Measurements from ENCODE around the gene TPRG1.

The TPRG1 gene, protein sequence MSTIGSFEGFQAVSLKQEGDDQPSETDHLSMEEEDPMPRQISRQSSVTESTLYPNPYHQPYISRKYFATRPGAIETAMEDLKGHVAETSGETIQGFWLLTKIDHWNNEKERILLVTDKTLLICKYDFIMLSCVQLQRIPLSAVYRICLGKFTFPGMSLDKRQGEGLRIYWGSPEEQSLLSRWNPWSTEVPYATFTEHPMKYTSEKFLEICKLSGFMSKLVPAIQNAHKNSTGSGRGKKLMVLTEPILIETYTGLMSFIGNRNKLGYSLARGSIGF

GRCh38 chr3:189171707-189172106 is at the start of gene TPRG1:
Gene TPRG1, plus strand, starts transcription at chr3:189171971. Its CDS starts 35,414 bp downstream, at chr3:189207385.
- in situ Hi-C loops (cut with MboI; ENCODE audit: low sequenced_read_pairs) = loop anchor here (25.0 kb wide), 1 partner anchor 1434 kb away; the partner anchor contains the start of gene BCL6
- Histone ChIP-seq H3K9me3 (no peaks in the 10 kb centered on the region), H3K36me3 (replicated peaks) (no peaks in the 10 kb centered on the region), H3K27me3 (ENCODE audit: low read depth) (no peaks in the 10 kb centered on the region), H3K4me3 (no peak within 1 kb of the TSS), H3K4me1 (no peaks in the 10 kb centered on the region)
- DNase-seq (ENCODE audit: low spot score in 2 of 2) = no peak

- H3K4me3 ChIP-seq = no peak overlapping the region
- in situ Hi-C loops (cut with MboI; ENCODE audit: low sequenced_read_pairs) = no loop called here
- no peaks in the 10 kb centered on the region; the same call in 1 of the 2 replicates for H3K27me3 ChIP-seq (ENCODE audit: low read depth)
- H3K4me1 ChIP-seq = no peaks in the 10 kb centered on the region
- DNase-seq (ENCODE audit: low spot score in 2 of 2) = no peak
- no peaks in the 10 kb centered on the region for H3K36me3 ChIP-seq (replicated peaks)
- no peaks in the 10 kb centered on the region for H3K9me3 ChIP-seq
Measured at GRCh38 chr3:189122110-189122509, 49.7 kb upstream of the TPRG1 start.

- no peak for DNase-seq (ENCODE audit: low spot score in 2 of 2)
- H3K4me1 ChIP-seq = no peaks in the 10 kb centered on the region
- in situ Hi-C loops (cut with MboI; ENCODE audit: low sequenced_read_pairs) = no loop called here
- H3K27me3 ChIP-seq (ENCODE audit: low read depth) = no peaks in the 10 kb centered on the region; the same call in 1 of the 2 replicates
- no peaks in the 10 kb centered on the region for H3K9me3 ChIP-seq
- no peak overlapping the region for H3K4me3 ChIP-seq
- no peaks in the 10 kb centered on the region for H3K36me3 ChIP-seq (replicated peaks)
Measured at GRCh38 chr3:189122526-189123205, 49.1 kb upstream of the TPRG1 start.

DNA sequence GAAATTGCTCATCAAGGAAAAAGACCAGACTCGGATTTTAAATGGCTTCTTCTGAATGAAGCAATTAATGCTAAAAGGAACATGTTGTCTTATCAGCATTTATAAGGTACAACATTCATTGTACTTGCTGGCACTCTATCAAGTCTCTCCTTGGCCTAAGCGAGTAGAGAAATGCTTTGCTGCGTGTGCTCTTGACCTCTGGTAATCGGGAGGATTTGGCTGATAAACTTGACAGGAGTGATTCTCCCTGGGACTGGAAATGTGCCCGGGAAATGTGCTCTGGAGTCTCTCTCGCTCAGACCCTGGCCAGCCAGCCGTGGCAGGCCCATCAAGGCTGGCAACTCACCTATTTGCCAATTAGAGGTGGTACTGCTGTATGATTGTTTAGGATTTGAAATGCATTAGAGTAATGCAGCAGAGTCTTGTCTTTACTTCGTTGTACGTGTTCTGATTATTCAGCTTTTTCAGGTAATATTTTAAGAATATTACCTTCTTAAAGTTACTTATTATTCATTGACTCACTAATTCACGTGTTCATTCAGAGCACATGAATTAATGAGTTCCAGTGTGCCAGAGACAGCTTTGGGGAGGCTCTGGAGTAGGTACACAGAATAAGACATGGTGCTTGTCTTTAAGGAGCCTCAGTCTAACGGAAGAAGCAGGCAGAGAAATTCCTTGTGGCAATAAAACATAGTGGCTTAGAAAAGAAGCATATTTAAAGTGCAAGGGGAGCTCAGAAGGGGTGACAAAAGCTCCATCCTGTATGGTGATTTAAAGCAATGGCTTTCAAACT is 48.0 kb upstream of the TPRG1 start:
- in situ Hi-C loops (cut with MboI; ENCODE audit: low sequenced_read_pairs) = no loop called here
- Histone ChIP-seq H3K36me3 (replicated peaks) (no peaks in the 10 kb centered on the region), H3K9me3 (no peaks in the 10 kb centered on the region), H3K4me3 (no peak overlapping the region), H3K4me1 (no peaks in the 10 kb centered on the region), H3K27me3 (ENCODE audit: low read depth) (no peaks in the 10 kb centered on the region; the same call in 1 of the 2 replicates)
- no peak for DNase-seq (ENCODE audit: low spot score in 2 of 2)

DNA sequence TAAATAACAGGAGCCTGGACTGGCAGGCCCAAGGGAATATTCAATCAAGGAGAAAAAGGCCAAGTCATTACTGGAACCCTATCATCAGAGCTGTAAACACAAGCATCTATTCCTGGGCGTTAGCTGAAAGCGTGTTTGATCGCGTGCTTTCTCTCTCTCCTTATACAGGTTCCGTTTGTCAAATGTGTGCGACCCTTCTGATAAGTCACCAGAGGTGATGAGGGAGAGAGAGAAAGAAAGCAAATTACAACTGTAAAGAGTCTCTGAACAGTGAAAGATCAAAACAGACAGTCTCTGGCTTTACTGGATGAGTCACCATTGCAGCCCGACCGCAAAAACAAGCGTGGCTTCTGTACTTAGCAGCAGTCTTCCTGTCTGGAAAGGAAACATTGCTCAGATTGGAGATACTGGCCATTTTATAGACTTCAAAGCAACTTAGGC is 39.5 kb upstream of the TPRG1 start:
- no peaks in the 10 kb centered on the region for H3K4me1 ChIP-seq
- H3K4me3 ChIP-seq = no peak overlapping the region
- no peaks in the 10 kb centered on the region for H3K9me3 ChIP-seq
- no peaks in the 10 kb centered on the region; the same call in 1 of the 2 replicates for H3K27me3 ChIP-seq (ENCODE audit: low read depth)
- no peak for DNase-seq (ENCODE audit: low spot score in 2 of 2)
- H3K36me3 ChIP-seq (replicated peaks) = no peaks in the 10 kb centered on the region
- in situ Hi-C loops (cut with MboI; ENCODE audit: low sequenced_read_pairs) = no loop called here

DNA sequence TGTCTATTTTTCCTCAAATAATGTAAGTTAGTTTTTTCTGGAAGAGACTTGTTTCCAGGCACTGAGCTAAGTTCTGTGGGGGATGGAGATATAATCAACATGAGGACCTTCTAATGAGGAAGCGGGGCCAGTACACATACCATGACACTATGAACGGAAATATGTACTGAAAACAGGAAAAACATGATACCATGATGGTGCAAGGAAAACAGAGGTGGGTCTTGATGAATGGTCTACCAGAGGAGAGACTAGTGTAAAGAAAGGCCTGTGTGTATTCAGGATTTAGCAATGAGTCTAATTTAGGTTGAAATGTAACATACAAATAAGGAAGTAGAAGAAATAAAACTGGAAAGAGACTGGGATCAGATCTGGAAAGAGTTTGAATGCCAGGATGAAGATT is 38.9 kb upstream of the TPRG1 start:
- H3K9me3 ChIP-seq = no peaks in the 10 kb centered on the region
- no peak for DNase-seq (ENCODE audit: low spot score in 2 of 2)
- in situ Hi-C loops (cut with MboI; ENCODE audit: low sequenced_read_pairs) = no loop called here
- no peak overlapping the region for H3K4me3 ChIP-seq
- H3K4me1 ChIP-seq = no peaks in the 10 kb centered on the region
- no peaks in the 10 kb centered on the region for H3K36me3 ChIP-seq (replicated peaks)
- no peaks in the 10 kb centered on the region; the same call in 1 of the 2 replicates for H3K27me3 ChIP-seq (ENCODE audit: low read depth)

DNA sequence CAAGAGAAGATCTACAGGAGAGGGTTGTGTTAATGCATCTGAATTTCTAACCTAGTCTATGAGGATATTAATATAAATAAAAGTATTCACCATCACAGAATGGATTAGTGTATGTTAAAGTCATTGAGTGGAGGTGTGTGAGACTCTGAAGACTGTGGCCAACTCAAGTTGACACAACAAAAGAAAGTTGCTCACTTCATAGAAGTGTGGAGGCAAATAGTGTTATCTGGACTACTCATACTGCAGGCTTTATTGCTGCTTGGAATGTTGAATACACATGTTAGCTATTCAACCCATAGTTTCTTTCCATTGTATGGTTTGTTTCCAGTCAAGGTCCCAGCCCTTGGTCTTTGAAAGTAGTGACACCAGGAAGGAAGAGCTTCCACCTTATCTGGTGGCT is 38.0 kb upstream of the TPRG1 start:
- Histone ChIP-seq H3K9me3 (no peaks in the 10 kb centered on the region), H3K27me3 (ENCODE audit: low read depth) (no peaks in the 10 kb centered on the region; the same call in 1 of the 2 replicates), H3K4me1 (no peaks in the 10 kb centered on the region), H3K4me3 (no peak overlapping the region), H3K36me3 (replicated peaks) (no peaks in the 10 kb centered on the region)
- DNase-seq (ENCODE audit: low spot score in 2 of 2) = no peak
- in situ Hi-C loops (cut with MboI; ENCODE audit: low sequenced_read_pairs) = no loop called here

DNA sequence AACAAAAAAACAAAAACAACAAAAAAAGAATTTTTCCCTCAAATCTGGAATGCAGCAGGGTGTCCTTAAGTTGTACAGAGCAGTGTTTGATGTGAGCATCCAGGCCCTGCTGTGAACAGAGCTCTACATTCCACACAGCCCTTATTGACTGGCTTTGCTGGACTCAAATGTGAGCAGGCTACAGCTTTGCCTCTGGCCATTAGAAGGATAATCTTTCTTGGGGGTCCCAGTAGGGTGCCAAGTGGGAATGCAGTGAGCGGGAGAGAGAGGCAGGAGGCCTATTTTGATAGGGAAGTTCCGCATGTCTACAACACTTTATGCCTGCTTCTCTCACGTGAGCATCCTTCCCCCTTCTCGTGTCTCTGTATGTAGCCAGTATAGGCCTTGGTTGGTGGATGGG is 34.4 kb upstream of the TPRG1 start:
- Histone ChIP-seq H3K36me3 (replicated peaks) (no peaks in the 10 kb centered on the region), H3K9me3 (no peaks in the 10 kb centered on the region), H3K27me3 (ENCODE audit: low read depth) (no peaks in the 10 kb centered on the region; the same call in 1 of the 2 replicates), H3K4me3 (no peak overlapping the region), H3K4me1 (no peaks in the 10 kb centered on the region)
- in situ Hi-C loops (cut with MboI; ENCODE audit: low sequenced_read_pairs) = no loop called here
- no peak for DNase-seq (ENCODE audit: low spot score in 2 of 2)

DNA sequence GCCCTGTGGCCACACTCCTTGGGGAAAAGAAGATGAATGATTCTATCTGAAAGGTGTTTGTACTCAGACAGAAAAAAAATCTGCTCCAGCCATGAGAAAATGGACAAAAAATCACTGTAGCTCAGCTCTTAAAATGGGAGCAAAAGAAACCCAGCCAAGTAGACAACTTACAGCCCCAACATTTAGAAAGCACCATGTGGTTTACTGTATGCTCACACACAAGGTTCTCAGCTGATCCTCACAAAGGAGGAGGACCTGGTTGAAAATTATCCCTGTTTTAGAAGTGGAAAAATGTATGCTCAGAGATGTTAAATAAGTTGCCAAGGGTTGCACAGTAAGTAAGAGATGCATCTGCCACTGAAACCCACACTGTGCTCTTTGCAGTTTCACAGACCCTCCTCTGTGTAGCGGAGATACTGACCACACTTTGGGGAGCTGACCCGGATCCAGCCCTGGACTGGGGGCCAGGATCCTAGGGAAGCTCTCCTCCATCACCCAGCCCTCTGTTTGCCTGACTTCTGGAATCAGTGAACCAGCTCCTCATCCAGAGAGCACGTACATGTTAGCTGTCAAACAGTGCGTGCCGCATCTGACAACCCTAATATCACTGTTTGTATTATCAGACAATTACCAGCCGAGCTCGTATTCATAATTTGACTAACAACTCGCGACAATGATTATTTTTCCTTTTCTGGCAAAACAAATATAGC is 32.7 kb upstream of the TPRG1 start:
- Histone ChIP-seq H3K4me3 (no peak overlapping the region), H3K9me3 (no peaks in the 10 kb centered on the region), H3K36me3 (replicated peaks) (no peaks in the 10 kb centered on the region), H3K27me3 (ENCODE audit: low read depth) (no peaks in the 10 kb centered on the region), H3K4me1 (no peaks in the 10 kb centered on the region)
- DNase-seq (ENCODE audit: low spot score in 2 of 2) = no peak
- in situ Hi-C loops (cut with MboI; ENCODE audit: low sequenced_read_pairs) = no loop called here

- Histone ChIP-seq H3K36me3 (replicated peaks) (no peaks in the 10 kb centered on the region), H3K9me3 (no peaks in the 10 kb centered on the region), H3K27me3 (ENCODE audit: low read depth) (no peaks in the 10 kb centered on the region), H3K4me3 (no peak overlapping the region), H3K4me1 (no peaks in the 10 kb centered on the region)
- in situ Hi-C loops (cut with MboI; ENCODE audit: low sequenced_read_pairs) = no loop called here
- DNase-seq (ENCODE audit: low spot score in 2 of 2) = no peak
Measured at GRCh38 chr3:189139611-189139940, 32.2 kb upstream of the TPRG1 start.

DNA sequence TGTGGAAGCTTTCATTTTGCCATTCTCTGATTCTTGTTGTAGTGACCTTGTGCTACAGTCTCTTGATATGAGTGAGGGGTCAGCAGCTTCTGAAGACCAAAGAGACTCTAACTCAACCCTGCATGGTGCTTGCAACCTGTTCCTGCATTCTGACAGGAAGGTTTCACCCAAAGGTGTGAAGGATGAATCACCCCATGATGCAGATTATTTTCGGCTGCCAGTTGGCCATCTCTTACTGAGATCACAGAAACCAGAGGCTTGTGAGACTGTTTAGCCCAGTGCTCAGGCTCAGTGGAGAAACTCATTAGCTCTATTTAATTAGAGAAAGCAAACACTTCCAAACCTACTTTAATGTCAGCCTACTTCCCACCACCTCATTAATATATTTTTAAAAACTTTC is 29.2 kb upstream of the TPRG1 start:
- in situ Hi-C loops (cut with MboI; ENCODE audit: low sequenced_read_pairs) = no loop called here
- no peak overlapping the region for H3K4me3 ChIP-seq
- H3K36me3 ChIP-seq (replicated peaks) = no peaks in the 10 kb centered on the region
- no peak for DNase-seq (ENCODE audit: low spot score in 2 of 2)
- H3K4me1 ChIP-seq = no peaks in the 10 kb centered on the region
- no peaks in the 10 kb centered on the region for H3K9me3 ChIP-seq
- H3K27me3 ChIP-seq (ENCODE audit: low read depth) = no peaks in the 10 kb centered on the region

DNA sequence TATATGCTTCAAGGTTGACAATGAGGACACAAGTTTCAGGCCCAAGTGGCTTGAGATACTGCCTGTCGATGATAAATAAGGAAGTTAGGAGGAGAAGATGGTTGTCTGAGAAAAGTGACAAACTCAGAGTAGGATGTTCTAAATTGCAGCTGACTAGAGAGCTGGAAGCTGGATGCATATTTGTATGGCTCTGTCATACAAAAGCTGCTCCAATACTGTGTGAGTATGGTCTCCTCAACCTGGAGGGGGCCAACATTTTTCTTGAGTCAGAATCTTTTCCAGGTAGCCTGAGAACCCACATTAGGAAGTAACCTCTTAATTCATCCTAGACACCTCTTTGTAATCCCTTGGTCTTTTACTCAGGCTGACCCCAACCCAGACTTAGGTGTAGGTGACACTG is 28.4 kb upstream of the TPRG1 start:
- H3K9me3 ChIP-seq = no peaks in the 10 kb centered on the region
- H3K27me3 ChIP-seq (ENCODE audit: low read depth) = no peaks in the 10 kb centered on the region
- no peaks in the 10 kb centered on the region for H3K4me1 ChIP-seq
- no peaks in the 10 kb centered on the region for H3K36me3 ChIP-seq (replicated peaks)
- no peak for DNase-seq (ENCODE audit: low spot score in 2 of 2)
- H3K4me3 ChIP-seq = no peak overlapping the region
- in situ Hi-C loops (cut with MboI; ENCODE audit: low sequenced_read_pairs) = no loop called here

DNA sequence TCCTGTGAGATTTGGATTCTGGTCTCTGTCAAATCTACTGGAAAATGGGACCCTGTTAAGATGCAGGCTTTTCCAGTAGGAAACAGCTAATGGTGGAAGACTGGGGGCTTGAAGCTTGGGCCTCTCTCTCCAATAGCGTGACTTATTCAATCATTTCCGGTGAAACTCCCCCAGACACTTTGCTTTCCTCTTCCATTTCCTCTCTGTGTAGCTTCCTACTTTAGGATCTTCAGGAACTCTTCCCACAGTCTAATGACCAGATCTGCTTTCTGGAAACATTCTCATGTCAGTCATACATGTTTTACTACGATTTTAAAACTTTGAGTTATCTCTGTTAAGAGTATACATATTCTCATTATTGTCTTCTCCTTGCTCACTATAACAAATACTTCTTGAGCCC is 28.0 kb upstream of the TPRG1 start:
- no peak for DNase-seq (ENCODE audit: low spot score in 2 of 2)
- Histone ChIP-seq H3K9me3 (no peaks in the 10 kb centered on the region), H3K36me3 (replicated peaks) (no peaks in the 10 kb centered on the region), H3K4me1 (no peaks in the 10 kb centered on the region), H3K4me3 (no peak overlapping the region), H3K27me3 (ENCODE audit: low read depth) (no peaks in the 10 kb centered on the region)
- in situ Hi-C loops (cut with MboI; ENCODE audit: low sequenced_read_pairs) = no loop called here
